Measurements from ENCODE around the gene ZNF273. TPM values are rescaled to one million over a fixed set of nuclear protein-coding genes. Genes with fewer than 3 reads are reported as not detected.
"Not testable (repeated sequence)": the region's sequence is repeated elsewhere in the genome, so short reads cannot be mapped to it uniquely, and the experiment has no call there.

Gene ZNF273
- total RNA-seq, 4 donors from 2014 or later: 2.7 to 8.3 (median 3.4) TPM

DNA sequence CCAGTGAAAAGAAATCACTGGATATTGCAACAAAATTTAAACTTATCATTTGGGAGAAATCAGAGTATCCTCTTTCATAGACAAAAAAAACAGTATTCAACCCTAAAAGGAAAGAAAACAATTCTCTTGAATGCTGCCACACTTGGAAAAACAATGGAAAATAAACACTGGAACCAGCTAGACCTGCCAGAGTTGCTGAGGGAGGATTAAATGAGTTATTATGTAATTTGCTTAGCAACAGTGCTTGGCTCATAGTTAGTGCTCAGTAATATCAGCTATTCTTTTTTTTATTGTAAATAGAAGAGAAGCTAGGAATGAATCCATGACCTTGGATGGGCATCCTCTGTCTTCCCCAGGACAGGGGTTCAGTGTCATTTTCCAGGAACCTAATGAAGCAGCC lies 11.0 kb upstream of the ZNF273 start:
- no peaks in the 10 kb centered on the region for H3K9me3 ChIP-seq
- TF ChIP-seq POLR2A (IDR thresholded peaks at IDR 0.05; ENCODE audit: low read depth) (no peak), POLR2AphosphoS5 (IDR thresholded peaks at IDR 0.05) (no peak), EP300 (IDR thresholded peaks at IDR 0.05) (no peak), CTCF (IDR thresholded peaks at IDR 0.05) (no peak)
- no peak for DNase-seq (ENCODE audit: extremely low spot score)
- peaks cover 19 to 55% (median 54%) of the 10 kb centered on the region in 4 donors for H3K4me1 ChIP-seq
- no peaks in the 10 kb centered on the region for H3K27me3 ChIP-seq
- intact Hi-C loops (cut with DNase I): no loop called here
- H3K36me3 ChIP-seq: no peaks in the 10 kb centered on the region
- peak overlapping the region; percentile 22 to 52 (median 39) for H3K27ac ChIP-seq (replicated peaks in 1 of 4)
- no peak overlapping the region for H3K4me3 ChIP-seq

GRCh38 chr7:64892666-64893309 lies 10.3 kb upstream of the ZNF273 start:
- 83% methylated on average over 5 of the region's 5 CpGs for WGBS
- peaks cover 0 to 6% (median 0%) of the 10 kb centered on the region in 4 donors for H3K36me3 ChIP-seq
- no peaks in the 10 kb centered on the region for H3K27me3 ChIP-seq
- no peak overlapping the region for H3K4me3 ChIP-seq
- H3K9me3 ChIP-seq: no peaks in the 10 kb centered on the region
- intact Hi-C loops (cut with DNase I): no loop called here
- no peak for TF ChIP-seq CTCF (IDR thresholded peaks at IDR 0.05)
- no peak for TF ChIP-seq EP300 (IDR thresholded peaks at IDR 0.05)
- TF ChIP-seq POLR2AphosphoS5 (IDR thresholded peaks at IDR 0.05): no peak
- no peak for TF ChIP-seq POLR2A (IDR thresholded peaks at IDR 0.05; ENCODE audit: low read depth)
- peaks cover 18 to 54% (median 53%) of the 10 kb centered on the region in 4 donors for H3K4me1 ChIP-seq
- DNase-seq (ENCODE audit: extremely low spot score): peak; percentile 62
- no peak overlapping the region for H3K27ac ChIP-seq (replicated peaks in 1 of 4)

DNA sequence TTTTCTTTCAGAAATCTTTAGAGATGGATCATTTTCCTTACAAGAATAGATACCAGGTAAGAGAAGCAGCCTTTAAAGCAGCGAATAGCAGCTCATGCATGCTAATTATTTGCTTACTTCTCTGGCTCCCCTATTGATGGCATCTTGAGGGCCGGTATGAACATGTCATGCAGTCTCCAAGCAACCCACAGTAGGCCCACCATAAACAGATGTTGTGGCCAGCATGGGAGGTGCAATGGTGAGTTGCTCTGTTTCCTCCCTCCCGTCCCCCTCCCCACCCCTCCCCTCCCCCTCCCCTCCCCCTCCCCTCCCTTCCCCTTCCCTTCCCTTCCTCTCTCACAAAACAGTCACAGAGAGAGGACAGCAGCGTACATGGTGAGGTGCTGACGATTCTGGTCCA lies 9.7 kb upstream of the ZNF273 start:
- intact Hi-C loops (cut with DNase I): no loop called here
- DNase-seq (ENCODE audit: extremely low spot score): no peak
- WGBS: 61% methylated on average over 5 of the region's 5 CpGs
- Histone ChIP-seq H3K36me3 (peaks cover 0 to 7% (median 0%) of the 10 kb centered on the region in 4 donors), H3K4me3 (no peak overlapping the region), H3K4me1 (peaks cover 12 to 48% (median 47%) of the 10 kb centered on the region in 4 donors), H3K27ac (replicated peaks in 1 of 4) (no peak overlapping the region), H3K9me3 (no peaks in the 10 kb centered on the region), H3K27me3 (no peaks in the 10 kb centered on the region)
- TF ChIP-seq EP300 (IDR thresholded peaks at IDR 0.05) (no peak), CTCF (IDR thresholded peaks at IDR 0.05) (no peak), POLR2A (IDR thresholded peaks at IDR 0.05; ENCODE audit: low read depth) (no peak), POLR2AphosphoS5 (IDR thresholded peaks at IDR 0.05) (no peak)

GRCh38 chr7:64902461-64902805 lies 640 bp upstream of the ZNF273 start:
- intact Hi-C loops (cut with DNase I); H3K36me3 ChIP-seq; H3K27me3 ChIP-seq; DNase-seq (ENCODE audit: extremely low spot score); H3K9me3 ChIP-seq: not testable (repeated sequence)
- Histone ChIP-seq H3K4me3 (peak overlapping the region; percentile 76 to 92 (median 78)), H3K27ac (replicated peaks in 1 of 4) (peak overlapping the region in 1 of 4 donors; percentile 90), H3K4me1 (peaks cover 9 to 23% (median 19%) of the 10 kb centered on the region in 4 donors)
- WGBS: 66% methylated on average over 11 of the region's 11 CpGs

GRCh38 chr7:64904008-64904407 lies 935 bp downstream of the ZNF273 start:
- intact Hi-C loops (cut with DNase I): no loop called here
- H3K36me3 ChIP-seq: no peaks in the 10 kb centered on the region
- no peak overlapping the region for H3K27ac ChIP-seq (replicated peaks in 1 of 4)
- 89% methylated on average over 15 of the region's 15 CpGs for WGBS
- H3K4me1 ChIP-seq: peaks cover 9 to 23% (median 19%) of the 10 kb centered on the region in 4 donors
- no peak for TF ChIP-seq POLR2A (IDR thresholded peaks at IDR 0.05; ENCODE audit: low read depth)
- TF ChIP-seq CTCF (IDR thresholded peaks at IDR 0.05): no peak
- TF ChIP-seq POLR2AphosphoS5 (IDR thresholded peaks at IDR 0.05): no peak
- no peak for TF ChIP-seq EP300 (IDR thresholded peaks at IDR 0.05)
- no peaks in the 10 kb centered on the region for H3K9me3 ChIP-seq
- peak overlapping the region; percentile 76 to 92 (median 78) for H3K4me3 ChIP-seq
- no peak for DNase-seq (ENCODE audit: extremely low spot score)
- no peaks in the 10 kb centered on the region for H3K27me3 ChIP-seq
